ENCODE data around the gene ABHD14A.

The ABHD14A gene

GRCh38 chr3:51966016-51966415 lies 8.8 kb upstream of the ABHD14A start:
- ATAC-seq = no peak
- TF ChIP-seq SNAI2 (CRISPR knock-in tag; IDR thresholded peaks at IDR 0.05) (no peak), ISL1 (CRISPR knock-in tag; IDR thresholded peaks at IDR 0.05) (no peak), POU6F1 (CRISPR knock-in tag; IDR thresholded peaks at IDR 0.05; ENCODE audit: borderline replicate concordance, low read depth) (no peak), ZNF8 (CRISPR knock-in tag; IDR thresholded peaks at IDR 0.05) (no peak), TOX (CRISPR knock-in tag; IDR thresholded peaks at IDR 0.05; ENCODE audit: borderline replicate concordance) (no peak), PPARA (CRISPR knock-in tag; IDR thresholded peaks at IDR 0.05; ENCODE audit: borderline replicate concordance) (no peak), ARNTL (CRISPR knock-in tag; IDR thresholded peaks at IDR 0.05; ENCODE audit: borderline replicate concordance, low read depth) (no peak), ZNF70 (CRISPR knock-in tag; IDR thresholded peaks at IDR 0.05) (no peak), RARB (CRISPR knock-in tag; IDR thresholded peaks at IDR 0.05) (no peak), TSHZ2 (CRISPR knock-in tag; IDR thresholded peaks at IDR 0.05) (no peak), PATZ1 (CRISPR knock-in tag; IDR thresholded peaks at IDR 0.05; ENCODE audit: borderline replicate concordance) (no peak), ZFP3 (CRISPR knock-in tag; IDR thresholded peaks at IDR 0.05) (no peak), TCF4 (CRISPR knock-in tag; IDR thresholded peaks at IDR 0.05; ENCODE audit: borderline replicate concordance) (no peak), ZNF565 (CRISPR knock-in tag; conservative IDR thresholded peaks at IDR 0.05; ENCODE audit: low read depth) (no peak), ESRRG (CRISPR knock-in tag; IDR thresholded peaks at IDR 0.05) (no peak), CREB5 (CRISPR knock-in tag; IDR thresholded peaks at IDR 0.05; ENCODE audit: low read depth) (no peak), CSRNP3 (CRISPR knock-in tag; IDR thresholded peaks at IDR 0.05) (no peak), GLIS3 (CRISPR knock-in tag; IDR thresholded peaks at IDR 0.05) (no peak)

GRCh38 chr3:51966486-51966885 lies 8.4 kb upstream of the ABHD14A start:
- no peak for ATAC-seq
- TF ChIP-seq ESRRG (CRISPR knock-in tag; IDR thresholded peaks at IDR 0.05) (no peak), ARNTL (CRISPR knock-in tag; IDR thresholded peaks at IDR 0.05; ENCODE audit: borderline replicate concordance, low read depth) (no peak), ZFP30 (CRISPR knock-in tag; IDR thresholded peaks at IDR 0.05) (no peak), TCF4 (CRISPR knock-in tag; IDR thresholded peaks at IDR 0.05; ENCODE audit: borderline replicate concordance) (no peak), BACH2 (CRISPR knock-in tag; IDR thresholded peaks at IDR 0.05; ENCODE audit: borderline replicate concordance) (no peak), ZNF8 (CRISPR knock-in tag; IDR thresholded peaks at IDR 0.05) (no peak), TSHZ2 (CRISPR knock-in tag; IDR thresholded peaks at IDR 0.05) (no peak)

Data from SK-N-SH treated with all-trans-retinoic acid at 6 μM for 48 hours (cell line).